Neural progenitor cell (in vitro differentiated cells): ENCODE measurements around the gene CPT1B. TPM values are rescaled to one million over a fixed set of nuclear protein-coding genes. Genes with fewer than 3 reads are reported as not detected.
"Not testable (repeated sequence)": the region's sequence is repeated elsewhere in the genome, so short reads cannot be mapped to it uniquely, and the experiment has no call there.

Experiments used
- DNase-seq: peaks from one replicate; pipeline ENCODE4 v3.0.0-alpha.2; 2016; ENCODE audit warnings: low spot score
- H2AFZ ChIP-seq: fragments of 200-600 bp; sonication (generic); replicated peaks from 2 replicates; pipeline ENCODE4 v1.6.1; 2016; ENCODE audit warnings: antibody characterized with exemption
- H3F3A ChIP-seq: fragments of 200-600 bp; sonication (generic); 2 replicates; pipeline ENCODE4 v1.6.1; 2016; ENCODE audit warnings: antibody characterized with exemption, low read depth
- H3K27ac ChIP-seq: fragments of 200-600 bp; sonication (generic); 2 replicates; pipeline ENCODE4 v1.5.1; 2016; ENCODE audit warnings: mild to moderate bottlenecking
- H3K27me3 ChIP-seq: fragments of 200-600 bp; sonication (generic); 2 replicates; pipeline ENCODE4 v1.6.1; 2016; ENCODE audit warnings: mild to moderate bottlenecking, moderate library complexity
- H3K36me3 ChIP-seq: fragments of 200-600 bp; sonication (generic); 2 replicates; pipeline ENCODE4 v1.5.1; 2016
- H3K4me1 ChIP-seq: fragments of 200-600 bp; sonication (generic); 2 replicates; pipeline ENCODE4 v1.6.1; 2016; ENCODE audit warnings: mixed run types
- H3K4me2 ChIP-seq: fragments of 200-600 bp; sonication (generic); 2 replicates; pipeline ENCODE4 v1.6.1; 2016
- H3K4me3 ChIP-seq: fragments of 200-600 bp; sonication (generic); 2 replicates; pipeline ENCODE4 v1.5.1; 2016
- H3K79me2 ChIP-seq: fragments of 200-600 bp; sonication (generic); 2 replicates; pipeline ENCODE4 v1.6.1; 2016; ENCODE audit warnings: low read depth
- H3K9ac ChIP-seq: fragments of 200-600 bp; sonication (generic); 2 replicates; pipeline ENCODE4 v1.6.1; 2016
- H3K9me3 ChIP-seq: fragments of 200-600 bp; sonication (generic); 2 replicates; pipeline ENCODE4 v1.5.1; 2016; ENCODE audit warnings: low read depth
- H4K20me1 ChIP-seq: fragments of 200-600 bp; sonication (generic); 2 replicates; pipeline ENCODE4 v1.6.1; 2016; ENCODE audit warnings: low read depth
- H3K27ac Mint-ChIP-seq: 3 replicates; pipeline ENCODE4 v1.8.0; 2021; ENCODE audit warnings: mixed read lengths
- H3K27me3 Mint-ChIP-seq: 2 replicates; pipeline ENCODE4 v1.8.0; 2022; ENCODE audit warnings: low read depth, mild to moderate bottlenecking, inconsistent platforms, moderate library complexity, mixed read lengths; ENCODE audit not compliant: insufficient read depth
- H3K36me3 Mint-ChIP-seq: 3 replicates; pipeline ENCODE4 v1.8.0; 2021; ENCODE audit warnings: mixed read lengths
- H3K4me1 Mint-ChIP-seq: 3 replicates; pipeline ENCODE4 v1.8.0; 2021; ENCODE audit warnings: mixed read lengths
- H3K4me3 Mint-ChIP-seq: 3 replicates; pipeline ENCODE4 v1.8.0; 2021; ENCODE audit warnings: mild to moderate bottlenecking, moderate library complexity, mixed read lengths
- H3K9me3 Mint-ChIP-seq: 3 replicates; pipeline ENCODE4 v1.8.0; 2020; ENCODE audit warnings: mixed read lengths
- CTCF ChIP-seq: fragments of 200-600 bp; sonication (generic); IDR thresholded peaks from 2 replicates; pipeline ENCODE4 v1.5.1; 2017; ENCODE audit warnings: antibody characterized with exemption, mild to moderate bottlenecking
- EZH2 ChIP-seq: fragments of 200-600 bp; sonication (generic); IDR thresholded peaks from 2 replicates; pipeline ENCODE4 v1.6.1; 2017; ENCODE audit warnings: antibody characterized with exemption, mild to moderate bottlenecking, moderate library complexity
- EZH2phosphoT487 ChIP-seq: fragments of 200-600 bp; sonication (generic); IDR thresholded peaks from 2 replicates; pipeline ENCODE4 v1.6.1; 2017; ENCODE audit warnings: antibody characterized with exemption
- total RNA-seq: library from RNA; depleted of rRNA; stranded (reverse); fragments of >200 nt; gene quantifications from 2 replicates; pipeline ENCODE4 v1.2.3, GENCODE V29; 2015; ENCODE audit warnings: low replicate concordance

The CPT1B gene
- total RNA-seq, 1 donor from 2014 or later: 33.9 TPM

GRCh38 chr22:50521710-50522109, 56.5 kb downstream of the CPT1B start:
- Mint-ChIP-seq H3K9me3 (no peaks in the 10 kb centered on the region), H3K4me1 (peaks cover 6% of the 10 kb centered on the region), H3K36me3 (peaks cover 10% of the 10 kb centered on the region), H3K27me3 (peaks cover 9% of the 10 kb centered on the region), H3K4me3 (no peak overlapping the region), H3K27ac (no peak overlapping the region)
- Histone ChIP-seq H2AFZ (no peak overlapping the region), H3K9me3 (no peaks in the 10 kb centered on the region), H3K4me2 (no peak overlapping the region), H4K20me1 (peaks cover 22% of the 10 kb centered on the region), H3K79me2 (peaks cover 15% of the 10 kb centered on the region), H3K9ac (no peak overlapping the region), H3F3A (peaks cover 18% of the 10 kb centered on the region), H3K4me3 (no peak overlapping the region), H3K27ac (no peak overlapping the region), H3K27me3 (peaks cover 6% of the 10 kb centered on the region), H3K36me3 (no peaks in the 10 kb centered on the region), H3K4me1 (peaks cover 5% of the 10 kb centered on the region)
- TF ChIP-seq CTCF (no peak), EZH2phosphoT487 (no peak), EZH2 (no peak)
- no peak for DNase-seq

- Histone ChIP-seq H3K79me2 (peaks cover 22% of the 10 kb centered on the region), H3K4me3 (no peak overlapping the region), H3K4me2 (no peak overlapping the region), H3K9me3 (no peaks in the 10 kb centered on the region), H3K27ac (no peak overlapping the region), H3K9ac (no peak overlapping the region), H3K27me3 (no peaks in the 10 kb centered on the region), H2AFZ (no peak overlapping the region), H4K20me1 (peaks cover 16% of the 10 kb centered on the region), H3K36me3 (no peaks in the 10 kb centered on the region), H3K4me1 (no peaks in the 10 kb centered on the region), H3F3A (peaks cover 10% of the 10 kb centered on the region)
- Mint-ChIP-seq H3K9me3 (no peaks in the 10 kb centered on the region), H3K36me3 (peaks cover 11% of the 10 kb centered on the region), H3K27me3 (peaks cover 8% of the 10 kb centered on the region), H3K27ac (no peak overlapping the region), H3K4me3 (no peak overlapping the region), H3K4me1 (peaks cover 6% of the 10 kb centered on the region)
- no peak for DNase-seq
- no peak for TF ChIP-seq EZH2phosphoT487
- TF ChIP-seq CTCF: no peak
- no peak for TF ChIP-seq EZH2
Observed at GRCh38 chr22:50520826-50521453, 57.3 kb downstream of the CPT1B start.

- not testable (repeated sequence) for H3K9me3 Mint-ChIP-seq, H3K4me2 ChIP-seq, H3K36me3 ChIP-seq, H2AFZ ChIP-seq, H3K27ac Mint-ChIP-seq, DNase-seq, H3K4me1 ChIP-seq, H3K27me3 ChIP-seq, H3K9ac ChIP-seq, H3F3A ChIP-seq, H3K27ac ChIP-seq, H3K4me3 ChIP-seq, H3K9me3 ChIP-seq, H3K4me3 Mint-ChIP-seq, H3K4me1 Mint-ChIP-seq
- H3K36me3 Mint-ChIP-seq: peaks cover 15% of the 10 kb centered on the region
- peaks cover 10% of the 10 kb centered on the region for H3K27me3 Mint-ChIP-seq
- Histone ChIP-seq H3K79me2 (peaks cover 27% of the 10 kb centered on the region), H4K20me1 (peaks cover 15% of the 10 kb centered on the region)
Observed at GRCh38 chr22:50520184-50520583, 58.0 kb downstream of the CPT1B start.

- H2AFZ ChIP-seq: no peak overlapping the region
- H3K9me3 Mint-ChIP-seq: no peaks in the 10 kb centered on the region
- H3K4me2 ChIP-seq: no peak overlapping the region
- DNase-seq: no peak
- H3K79me2 ChIP-seq: peaks cover 28% of the 10 kb centered on the region
- H3K27me3 Mint-ChIP-seq: peaks cover 6% of the 10 kb centered on the region
- no peak overlapping the region for H3K9ac ChIP-seq
- no peak overlapping the region for H3K4me3 ChIP-seq
- H3K9me3 ChIP-seq: no peaks in the 10 kb centered on the region
- TF ChIP-seq EZH2phosphoT487 (no peak), EZH2 (no peak), CTCF (no peak)
- H4K20me1 ChIP-seq: peaks cover 6% of the 10 kb centered on the region
- H3K27me3 ChIP-seq: no peaks in the 10 kb centered on the region
- H3K4me1 Mint-ChIP-seq: no peaks in the 10 kb centered on the region
- no peaks in the 10 kb centered on the region for H3K36me3 ChIP-seq
- no peak overlapping the region for H3K27ac ChIP-seq
- H3K36me3 Mint-ChIP-seq: peaks cover 18% of the 10 kb centered on the region
- H3K4me3 Mint-ChIP-seq: no peak overlapping the region
- H3K27ac Mint-ChIP-seq: no peak overlapping the region
- no peaks in the 10 kb centered on the region for H3K4me1 ChIP-seq
- H3F3A ChIP-seq: peaks cover 1% of the 10 kb centered on the region
Observed at GRCh38 chr22:50519151-50519550, 59.1 kb downstream of the CPT1B start.
